Gastrocnemius medialis (tissue), 4 donors: ENCODE results near the gene TMEFF1.

Source experiments
- POLR2A ChIP-seq, 2 donors: fragments of 450-650 bp; IDR thresholded peaks; one replicate each; pipeline ENCODE4 v1.6.1; 2017; ENCODE audit warnings: antibody characterized with exemption in 2 of 2, mild to moderate bottlenecking in 2 of 2, moderate library complexity in 2 of 2
- TF ChIP-seq, protein P1 (sequence below), 5 experiments: fragments of 450-650 bp in 3 of 5; fragments of 200-600 bp in 2 of 5; sonication (generic) in 2 of 5; IDR thresholded peaks in 4 of 5; conservative IDR thresholded peaks in 1 of 5; 1 replicate in 4 of 5; 2 replicates in 1 of 5; pipeline ENCODE4 v1.5.1; 2016 to 2019; ENCODE audit warnings: antibody characterized with exemption in 5 of 5, mild to moderate bottlenecking in 3 of 5, moderate library complexity in 3 of 5

DNA sequence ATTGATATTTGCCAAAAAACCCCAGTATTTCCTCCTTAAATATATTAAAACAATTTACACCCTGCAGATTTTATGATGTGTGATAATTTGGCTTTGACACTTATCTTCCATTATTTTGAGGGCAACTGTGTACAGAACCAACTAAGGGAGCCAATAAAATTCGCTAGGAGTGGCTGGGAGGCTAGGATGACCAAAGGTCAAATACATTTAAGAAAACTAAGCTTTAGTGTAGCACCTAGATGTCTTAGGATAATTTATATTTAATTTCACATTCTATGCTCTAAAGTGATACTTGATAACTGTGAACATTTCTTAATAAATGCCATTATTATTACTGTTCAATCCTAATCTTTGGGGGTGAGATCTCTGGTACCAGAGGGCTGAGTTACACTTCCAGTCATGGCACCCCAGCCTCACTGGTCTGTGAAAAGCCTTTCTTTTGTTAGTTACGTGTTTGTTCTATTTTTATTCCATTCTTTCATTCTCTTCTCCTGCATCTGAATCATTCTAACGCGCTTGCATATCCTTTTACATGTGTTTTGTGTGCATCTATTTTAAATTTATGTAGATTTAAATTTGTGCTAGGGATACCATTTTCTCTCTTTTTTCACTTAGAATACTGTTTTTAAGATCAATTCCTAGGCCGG lies 26.9 kb upstream of the TMEFF1 start:
- TF ChIP-seq, protein P1, sequence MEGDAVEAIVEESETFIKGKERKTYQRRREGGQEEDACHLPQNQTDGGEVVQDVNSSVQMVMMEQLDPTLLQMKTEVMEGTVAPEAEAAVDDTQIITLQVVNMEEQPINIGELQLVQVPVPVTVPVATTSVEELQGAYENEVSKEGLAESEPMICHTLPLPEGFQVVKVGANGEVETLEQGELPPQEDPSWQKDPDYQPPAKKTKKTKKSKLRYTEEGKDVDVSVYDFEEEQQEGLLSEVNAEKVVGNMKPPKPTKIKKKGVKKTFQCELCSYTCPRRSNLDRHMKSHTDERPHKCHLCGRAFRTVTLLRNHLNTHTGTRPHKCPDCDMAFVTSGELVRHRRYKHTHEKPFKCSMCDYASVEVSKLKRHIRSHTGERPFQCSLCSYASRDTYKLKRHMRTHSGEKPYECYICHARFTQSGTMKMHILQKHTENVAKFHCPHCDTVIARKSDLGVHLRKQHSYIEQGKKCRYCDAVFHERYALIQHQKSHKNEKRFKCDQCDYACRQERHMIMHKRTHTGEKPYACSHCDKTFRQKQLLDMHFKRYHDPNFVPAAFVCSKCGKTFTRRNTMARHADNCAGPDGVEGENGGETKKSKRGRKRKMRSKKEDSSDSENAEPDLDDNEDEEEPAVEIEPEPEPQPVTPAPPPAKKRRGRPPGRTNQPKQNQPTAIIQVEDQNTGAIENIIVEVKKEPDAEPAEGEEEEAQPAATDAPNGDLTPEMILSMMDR (IDR thresholded peaks at IDR 0.05 in 4 of 5, conservative IDR thresholded peaks at IDR 0.05 in 1 of 5): no peak
- no peak for TF ChIP-seq POLR2A (IDR thresholded peaks at IDR 0.05)
